ENCODE measurements around the gene ALAS1.

DNA sequence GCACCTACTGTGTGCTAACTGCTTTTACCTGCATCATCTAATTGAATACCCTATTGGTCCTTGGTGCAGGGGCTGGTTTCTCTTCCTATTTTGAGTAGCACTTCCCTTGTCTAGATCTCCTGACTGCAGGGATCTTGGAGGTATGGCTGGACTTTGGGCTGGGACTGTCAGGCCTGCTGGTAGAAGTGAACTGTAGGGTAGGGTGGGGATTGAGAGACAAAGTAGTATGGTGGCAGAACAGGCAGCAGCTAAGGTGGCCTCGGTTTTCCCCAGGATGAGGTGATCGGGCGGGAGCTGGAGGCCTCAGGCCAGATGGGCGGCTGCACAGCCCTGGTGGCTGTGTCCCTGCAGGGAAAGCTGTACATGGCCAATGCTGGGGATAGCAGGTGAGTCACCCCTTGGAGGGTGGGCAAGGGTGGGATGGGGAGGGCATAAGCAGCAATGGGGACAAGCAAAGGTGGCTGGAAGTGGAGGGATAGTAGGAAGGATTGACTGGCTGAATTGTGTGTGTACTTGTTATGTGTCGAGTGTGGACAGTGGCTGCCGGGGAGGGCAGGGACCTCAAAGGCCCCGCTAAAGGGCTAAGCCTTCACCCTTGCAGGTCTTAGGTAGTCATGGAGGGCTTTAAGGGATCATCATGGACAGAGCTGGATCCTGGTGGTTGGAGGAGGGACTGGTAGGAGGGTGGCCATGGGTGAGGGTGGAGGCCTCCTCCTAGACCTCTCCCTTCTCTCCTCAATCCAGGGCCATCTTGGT is 49.6 kb downstream of the ALAS1 start:
- TF ChIP-seq CTCF (IDR thresholded peaks at IDR 0.05; ENCODE audit: low read depth, low read length) (no peak), EZH2phosphoT487 (IDR thresholded peaks at IDR 0.05; ENCODE audit: low read depth) (no peak)
